HG03139 (cell line): ENCODE data around the gene ACMSD.

Experiments used
- ATAC-seq: cut with Tn5 transposase; IDR thresholded peaks from one replicate; pipeline ENCODE4 v1.9.1; 2021; ENCODE audit not compliant: unreplicated experiment

Gene ACMSD

DNA sequence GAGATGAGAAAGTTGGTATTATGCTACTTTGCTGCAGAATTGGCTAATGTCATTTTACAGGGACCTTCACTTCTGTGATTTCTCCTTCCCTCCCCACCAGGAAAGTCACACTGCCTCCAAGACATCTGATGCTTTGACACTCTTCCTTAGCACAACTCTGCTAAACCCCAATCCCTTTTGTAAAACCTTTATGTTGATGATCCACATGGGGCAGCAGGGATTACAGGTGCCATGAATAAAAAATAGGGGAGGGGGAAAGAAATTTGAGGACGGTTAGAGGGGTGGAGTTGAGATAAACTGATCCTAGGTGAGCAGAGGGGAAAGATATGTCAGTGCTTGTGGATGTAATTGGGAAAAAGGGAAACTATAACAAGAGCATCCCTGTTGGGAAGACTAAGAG, 106.6 kb downstream of the ACMSD start:
- ATAC-seq, result no peak

DNA sequence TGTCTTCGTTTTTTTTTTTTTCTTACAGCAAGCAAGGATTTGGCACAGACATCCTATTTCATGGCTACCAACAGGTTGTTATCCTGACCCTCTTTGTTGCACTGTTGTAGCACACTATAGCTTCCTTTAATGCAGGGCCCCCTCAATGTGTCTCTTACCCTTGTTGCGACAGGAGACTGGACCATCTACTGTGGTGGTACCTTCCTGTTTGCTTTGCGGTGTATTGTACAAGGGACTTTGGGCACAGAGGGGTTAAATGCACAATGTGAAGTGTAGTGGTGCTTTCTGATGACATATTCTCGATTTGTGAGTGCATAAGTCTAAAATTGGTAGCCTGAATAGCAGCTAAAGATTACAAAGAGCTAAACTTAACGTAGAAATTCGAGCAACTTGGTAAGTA, 107.7 kb downstream of the ACMSD start:
- no peak for ATAC-seq

DNA sequence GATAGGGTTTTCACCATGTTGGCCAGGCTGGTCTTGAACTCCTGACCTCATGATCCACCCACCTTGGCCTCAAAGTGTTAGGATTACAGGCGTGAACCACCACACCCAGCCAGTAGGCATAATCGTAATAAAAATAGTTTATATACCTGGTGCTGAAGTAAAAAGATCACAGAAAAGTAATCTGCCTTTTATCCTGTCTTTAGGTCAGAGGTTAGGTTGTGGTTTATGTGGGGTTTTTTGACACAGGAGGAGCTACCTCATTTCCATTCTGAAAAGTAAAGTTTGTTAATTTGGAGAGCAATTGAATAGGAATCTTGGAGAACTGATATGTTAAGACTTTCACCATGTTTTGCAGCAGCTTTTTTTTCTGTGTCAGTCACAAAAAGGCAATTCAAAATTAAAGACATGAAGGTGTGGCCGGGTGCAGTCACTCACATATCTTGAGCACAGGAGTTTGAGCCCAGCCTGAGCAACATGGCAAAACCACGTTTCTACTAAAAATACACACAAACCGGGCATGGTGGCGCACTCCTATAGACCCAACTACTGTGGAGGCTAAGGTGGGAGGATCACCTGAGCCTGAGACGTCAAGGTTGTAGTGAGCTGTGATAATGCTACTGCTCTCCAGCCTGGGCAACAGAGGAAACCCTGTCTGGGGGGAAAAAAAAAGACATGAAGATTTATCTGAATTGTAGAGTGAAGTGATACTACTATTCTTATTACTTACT, 111.7 kb downstream of the ACMSD start:
- ATAC-seq, result no peak

DNA sequence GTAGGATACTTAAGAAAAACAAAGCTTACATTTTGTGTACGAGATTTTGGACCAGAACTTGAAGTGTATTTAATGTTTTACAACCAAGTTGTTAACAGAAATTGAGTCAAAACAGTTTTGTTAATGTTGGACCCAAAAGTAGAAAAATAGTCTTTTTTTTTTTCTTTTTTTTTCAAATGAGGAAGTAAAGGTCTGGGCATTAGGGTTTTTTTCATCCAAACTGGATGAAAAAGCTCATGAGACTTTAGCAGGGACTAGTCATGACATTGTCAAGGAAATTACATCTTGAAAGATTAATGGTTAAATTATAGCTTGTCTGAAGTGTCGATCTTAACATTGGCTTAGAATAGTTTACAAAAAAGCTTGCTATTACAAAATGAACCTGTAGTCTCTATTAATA, 112.5 kb downstream of the ACMSD start:
- ATAC-seq, result no peak
